ENCODE data around the gene CXCR6. TPM values are rescaled to one million over a fixed set of nuclear protein-coding genes. Genes with fewer than 3 reads are reported as not detected.
A peak's percentile ranks its signal among the peaks of the same experiment; 100 is the strongest.

The CXCR6 gene
- total RNA-seq, 1 donor from 2014 or later, result 0.33 TPM

DNA sequence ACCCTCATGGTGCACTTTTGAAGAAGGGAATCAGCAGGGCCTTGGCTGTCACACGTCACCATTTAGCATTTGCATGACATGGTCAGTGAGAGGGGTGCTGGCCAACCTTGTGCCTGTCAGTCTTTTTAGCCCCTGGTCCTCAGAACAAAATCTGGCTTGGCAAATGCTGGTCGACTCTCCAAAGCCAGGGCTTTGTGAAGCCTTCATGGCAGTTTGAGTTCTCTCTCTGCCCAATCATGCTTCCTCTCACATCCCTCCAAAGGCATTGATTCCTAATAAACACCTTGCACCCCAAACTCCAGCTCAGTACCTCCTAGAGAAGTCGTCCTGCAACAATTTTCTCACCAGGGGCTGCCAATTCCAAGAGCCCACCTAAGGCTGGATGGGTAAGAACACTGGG is 37.5 kb upstream of the CXCR6 start:
- no peak for TF ChIP-seq CTCF (IDR thresholded peaks at IDR 0.05; ENCODE audit: borderline replicate concordance)
- intact Hi-C loops (cut with micrococcal nuclease), result loop anchor here (10.0 kb wide), 1 partner anchor 141 kb away; no protein-coding TSS in a partner anchor
- no peaks in the 10 kb centered on the region for H3K4me1 ChIP-seq
- no peak for DNase-seq
- H3K27ac ChIP-seq (replicated peaks), result no peak overlapping the region
- H3K27me3 ChIP-seq (ENCODE audit: low read depth), result no peaks in the 10 kb centered on the region
- H3K9me3 ChIP-seq (replicated peaks), result no peaks in the 10 kb centered on the region
- peaks cover 5% of the 10 kb centered on the region for H3K36me3 ChIP-seq
- H3K4me3 ChIP-seq, result no peak overlapping the region

DNA sequence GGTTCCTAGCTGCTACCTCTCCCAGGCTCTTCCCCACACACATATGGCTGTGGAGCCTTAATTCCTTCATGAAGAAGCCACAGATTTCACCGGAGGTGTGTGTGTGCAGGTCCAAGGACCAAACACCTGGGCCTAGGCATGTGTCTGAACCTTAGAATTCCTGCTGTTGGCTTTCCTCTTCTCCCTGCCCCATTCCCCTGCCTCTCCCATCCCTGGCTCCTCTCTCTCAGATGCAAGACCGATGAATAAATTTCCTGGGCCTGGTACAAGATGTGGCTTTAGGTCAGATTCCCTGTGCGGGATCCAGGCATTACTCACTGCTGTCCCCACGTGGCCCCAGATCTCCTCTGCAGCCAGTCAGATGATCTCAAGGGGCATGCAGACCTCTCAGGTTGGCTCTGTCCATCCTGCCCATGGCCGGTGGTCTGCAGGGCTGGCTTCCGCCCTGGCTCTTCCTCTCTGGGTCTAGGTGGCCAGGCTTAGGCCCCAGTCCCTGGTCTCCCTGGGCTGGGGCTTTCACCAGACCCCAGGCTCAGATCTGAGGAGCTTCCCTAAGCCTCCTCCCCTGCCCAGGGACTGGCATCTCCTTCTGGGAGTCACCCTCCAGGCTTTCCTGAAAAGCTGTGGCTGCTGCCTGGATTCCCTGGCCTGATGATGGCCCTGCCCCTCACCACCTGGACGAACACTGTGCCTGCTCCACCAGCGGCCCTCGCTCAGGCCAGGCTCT is 36.4 kb upstream of the CXCR6 start:
- intact Hi-C loops (cut with micrococcal nuclease), result loop anchor here (10.0 kb wide), 1 partner anchor 142 kb away; no protein-coding TSS in a partner anchor
- peak; percentile 34 for TF ChIP-seq CTCF (IDR thresholded peaks at IDR 0.05; ENCODE audit: borderline replicate concordance)
- DNase-seq, result no peak
- H3K4me1 ChIP-seq, result no peaks in the 10 kb centered on the region
- no peak overlapping the region for H3K4me3 ChIP-seq
- H3K27ac ChIP-seq (replicated peaks), result no peak overlapping the region
- peaks cover 6% of the 10 kb centered on the region for H3K36me3 ChIP-seq
- no peaks in the 10 kb centered on the region for H3K9me3 ChIP-seq (replicated peaks)
- no peaks in the 10 kb centered on the region for H3K27me3 ChIP-seq (ENCODE audit: low read depth)

GRCh38 chr3:45907769-45908705 is 35.2 kb upstream of the CXCR6 start:
- H3K4me3 ChIP-seq, result no peak overlapping the region
- H3K27me3 ChIP-seq (ENCODE audit: low read depth), result no peaks in the 10 kb centered on the region
- no peaks in the 10 kb centered on the region for H3K9me3 ChIP-seq (replicated peaks)
- no peak for TF ChIP-seq CTCF (IDR thresholded peaks at IDR 0.05; ENCODE audit: borderline replicate concordance)
- intact Hi-C loops (cut with micrococcal nuclease), result loop anchor here (10.0 kb wide), 1 partner anchor 143 kb away; no protein-coding TSS in a partner anchor
- no peak for DNase-seq
- H3K27ac ChIP-seq (replicated peaks), result no peak overlapping the region
- H3K4me1 ChIP-seq, result no peaks in the 10 kb centered on the region
- peaks cover 17% of the 10 kb centered on the region for H3K36me3 ChIP-seq

GRCh38 chr3:45908761-45909160 is 34.5 kb upstream of the CXCR6 start:
- Histone ChIP-seq H3K9me3 (replicated peaks) (no peaks in the 10 kb centered on the region), H3K4me1 (no peaks in the 10 kb centered on the region), H3K27me3 (ENCODE audit: low read depth) (no peaks in the 10 kb centered on the region), H3K36me3 (peaks cover 17% of the 10 kb centered on the region), H3K27ac (replicated peaks) (no peak overlapping the region), H3K4me3 (no peak overlapping the region)
- intact Hi-C loops (cut with micrococcal nuclease), result loop anchor here (10.0 kb wide), 1 partner anchor 144 kb away; no protein-coding TSS in a partner anchor
- TF ChIP-seq CTCF (IDR thresholded peaks at IDR 0.05; ENCODE audit: borderline replicate concordance), result no peak
- DNase-seq, result no peak

DNA sequence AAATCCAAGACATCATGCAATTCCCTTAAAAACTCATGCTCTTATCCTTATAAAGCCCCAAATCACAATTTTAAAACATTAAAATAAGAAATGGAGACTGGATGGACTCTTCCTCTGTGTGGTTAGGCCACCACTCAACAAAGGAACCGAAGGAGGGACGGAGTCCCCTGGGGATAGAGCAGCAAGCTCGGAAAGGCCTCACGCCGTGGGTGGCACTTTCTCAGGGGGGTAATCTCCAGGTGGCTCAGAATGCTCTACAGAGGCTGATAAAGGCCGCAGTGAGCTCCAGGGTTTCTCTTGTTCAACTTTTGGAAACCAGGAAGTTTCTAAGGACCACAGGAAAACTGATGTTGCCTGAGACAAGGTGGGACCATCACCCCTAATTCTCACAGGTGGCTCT is 33.7 kb upstream of the CXCR6 start:
- TF ChIP-seq CTCF (IDR thresholded peaks at IDR 0.05; ENCODE audit: borderline replicate concordance), result no peak

More for the DNA sequence above, 33.7 kb upstream of the CXCR6 start:
- no peaks in the 10 kb centered on the region for H3K27me3 ChIP-seq (ENCODE audit: low read depth)
- no peaks in the 10 kb centered on the region for H3K4me1 ChIP-seq
- intact Hi-C loops (cut with micrococcal nuclease), result loop anchor here (10.0 kb wide), 1 partner anchor 145 kb away; no protein-coding TSS in a partner anchor
- no peaks in the 10 kb centered on the region for H3K9me3 ChIP-seq (replicated peaks)
- DNase-seq, result no peak
- no peak overlapping the region for H3K27ac ChIP-seq (replicated peaks)
- no peak overlapping the region for H3K4me3 ChIP-seq
- peaks cover 15% of the 10 kb centered on the region for H3K36me3 ChIP-seq

Data from left ventricle myocardium inferior (tissue), 1 donor.